SK-N-MC (cell line): ENCODE results near the gene FMNL3.

Source experiments
- DNase-seq: peaks from one replicate; pipeline ENCODE4 v3.0.0-alpha.2; 2011; ENCODE audit warnings: low read depth, low spot score
- H3K27ac ChIP-seq: fragments of 200-600 bp; sonication (generic); 2 replicates; pipeline ENCODE4 v1.5.1; 2016; ENCODE audit warnings: mixed run types
- H3K36me3 ChIP-seq: fragments of 200-600 bp; sonication (generic); 2 replicates; pipeline ENCODE4 v1.6.1; 2017; ENCODE audit warnings: antibody characterized with exemption, low read length, mixed read lengths; ENCODE audit not compliant: insufficient read depth
- H3K4me3 ChIP-seq: fragments of 200-600 bp; sonication (generic); 2 replicates; pipeline ENCODE4 v1.5.1; 2016
- H3K9ac ChIP-seq: fragments of 200-600 bp; sonication (generic); 2 replicates; pipeline ENCODE4 v1.8.0; 2017; ENCODE audit warnings: mixed run types, mixed read lengths; ENCODE audit not compliant: insufficient read length
- H3K9me3 ChIP-seq: fragments of 200-600 bp; sonication (generic); 2 replicates; pipeline ENCODE4 v1.6.1; 2017; ENCODE audit warnings: low read depth, mild to moderate bottlenecking, antibody characterized with exemption, low read length, moderate library complexity, mixed read lengths
- EZH2 ChIP-seq: fragments of 200-600 bp; sonication (generic); IDR thresholded peaks from one replicate; pipeline ENCODE4 v1.6.1; 2017; ENCODE audit warnings: antibody characterized with exemption
- FOXP2 ChIP-seq: optimal IDR thresholded peaks from 2 replicates; pipeline ENCODE3; 2011; ENCODE audit warnings: mild to moderate bottlenecking, moderate library complexity; ENCODE audit not compliant: insufficient read depth; ENCODE audit errors: extremely low read length, control extremely low read depth
- POLR2AphosphoS5 ChIP-seq: IDR thresholded peaks from 2 replicates; pipeline ENCODE4 v1.6.1; 2012; ENCODE audit warnings: mild to moderate bottlenecking, low read depth, low read length, borderline replicate concordance

The FMNL3 gene

DNA sequence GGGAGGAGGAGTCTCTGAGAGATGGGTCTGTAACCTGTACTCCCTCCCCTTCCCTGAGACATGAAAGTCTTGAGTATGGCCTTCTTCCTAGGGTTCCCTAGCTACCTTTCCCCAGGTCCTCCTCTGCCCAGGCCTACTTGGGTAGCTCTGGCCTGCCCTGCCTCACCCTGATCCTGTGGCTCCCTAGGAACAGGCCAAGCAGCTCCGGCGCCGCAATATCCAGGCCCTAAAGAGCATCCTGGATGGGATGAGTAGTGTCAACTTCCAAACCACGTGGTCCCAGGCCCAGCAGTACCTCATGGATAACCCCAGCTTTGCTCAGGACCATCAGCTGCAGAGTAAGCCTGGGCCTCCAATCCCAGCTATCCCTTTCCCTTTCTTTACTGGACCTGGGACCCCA is 71.5 kb downstream of the FMNL3 start:
- no peak for DNase-seq
- no peak overlapping the region for H3K9ac ChIP-seq
- no peak overlapping the region for H3K4me3 ChIP-seq
- no peak overlapping the region for H3K27ac ChIP-seq
- no peak for TF ChIP-seq FOXP2
- TF ChIP-seq EZH2, result no peak
- no peak for TF ChIP-seq POLR2AphosphoS5
- H3K36me3 ChIP-seq, result no peaks in the 10 kb centered on the region
- no peaks in the 10 kb centered on the region for H3K9me3 ChIP-seq

DNA sequence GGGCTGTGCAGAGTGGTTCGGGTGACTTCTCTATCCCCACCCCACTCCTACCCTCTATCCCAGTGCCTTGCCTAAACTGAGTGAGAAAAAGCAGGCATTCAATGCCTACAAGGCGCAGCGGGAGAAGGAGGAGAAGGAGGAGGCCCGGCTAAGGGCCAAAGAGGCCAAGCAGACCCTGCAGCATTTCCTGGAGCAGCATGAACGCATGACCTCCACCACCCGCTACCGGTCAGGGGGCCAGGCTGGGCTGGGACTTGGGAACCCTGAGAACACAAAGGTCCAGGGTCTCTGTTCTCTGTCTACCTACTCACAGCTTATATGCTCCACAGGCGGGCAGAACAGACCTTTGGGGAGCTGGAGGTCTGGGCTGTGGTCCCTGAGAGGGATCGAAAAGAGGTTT is 72.2 kb downstream of the FMNL3 start:
- Histone ChIP-seq H3K9ac (no peak overlapping the region), H3K27ac (no peak overlapping the region), H3K36me3 (no peaks in the 10 kb centered on the region), H3K9me3 (no peaks in the 10 kb centered on the region), H3K4me3 (no peak overlapping the region)
- no peak for TF ChIP-seq EZH2
- no peak for TF ChIP-seq POLR2AphosphoS5
- no peak for TF ChIP-seq FOXP2
- no peak for DNase-seq

DNA sequence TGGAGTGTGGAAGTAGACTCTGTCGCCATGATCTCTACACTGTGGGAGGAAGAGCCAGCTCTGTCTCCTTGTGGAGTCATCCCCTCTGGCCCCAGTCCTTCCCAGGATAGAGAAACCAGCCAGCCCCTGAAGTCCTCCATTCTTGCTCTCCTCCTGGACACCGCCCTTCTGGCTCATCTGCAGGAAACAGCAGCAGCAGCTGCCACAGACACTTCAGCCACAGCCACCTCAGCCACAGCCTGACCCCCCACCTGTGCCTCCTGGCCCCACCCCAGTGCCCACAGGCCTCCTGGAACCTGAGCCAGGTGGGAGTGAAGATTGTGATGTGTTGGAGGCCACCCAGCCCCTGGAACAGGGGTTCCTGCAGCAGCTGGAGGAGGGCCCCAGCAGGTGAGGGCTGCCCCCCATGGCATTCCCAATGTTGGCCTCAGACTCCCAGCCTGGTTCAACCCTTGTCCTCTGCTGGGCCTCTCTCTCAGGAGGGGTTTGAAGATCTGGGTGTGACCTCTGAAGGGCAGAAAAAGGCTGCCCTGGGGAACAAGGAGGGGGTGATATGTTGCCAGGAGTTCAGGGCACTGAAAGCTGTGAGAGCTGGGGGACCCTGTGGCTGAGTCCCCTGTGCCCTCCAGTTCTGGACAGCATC is 73.4 kb downstream of the FMNL3 start:
- no peak for TF ChIP-seq POLR2AphosphoS5
- TF ChIP-seq EZH2, result no peak
- TF ChIP-seq FOXP2, result no peak
- Histone ChIP-seq H3K4me3 (no peak overlapping the region), H3K9ac (no peak overlapping the region), H3K27ac (no peak overlapping the region), H3K36me3 (no peaks in the 10 kb centered on the region), H3K9me3 (no peaks in the 10 kb centered on the region)
- no peak for DNase-seq

DNA sequence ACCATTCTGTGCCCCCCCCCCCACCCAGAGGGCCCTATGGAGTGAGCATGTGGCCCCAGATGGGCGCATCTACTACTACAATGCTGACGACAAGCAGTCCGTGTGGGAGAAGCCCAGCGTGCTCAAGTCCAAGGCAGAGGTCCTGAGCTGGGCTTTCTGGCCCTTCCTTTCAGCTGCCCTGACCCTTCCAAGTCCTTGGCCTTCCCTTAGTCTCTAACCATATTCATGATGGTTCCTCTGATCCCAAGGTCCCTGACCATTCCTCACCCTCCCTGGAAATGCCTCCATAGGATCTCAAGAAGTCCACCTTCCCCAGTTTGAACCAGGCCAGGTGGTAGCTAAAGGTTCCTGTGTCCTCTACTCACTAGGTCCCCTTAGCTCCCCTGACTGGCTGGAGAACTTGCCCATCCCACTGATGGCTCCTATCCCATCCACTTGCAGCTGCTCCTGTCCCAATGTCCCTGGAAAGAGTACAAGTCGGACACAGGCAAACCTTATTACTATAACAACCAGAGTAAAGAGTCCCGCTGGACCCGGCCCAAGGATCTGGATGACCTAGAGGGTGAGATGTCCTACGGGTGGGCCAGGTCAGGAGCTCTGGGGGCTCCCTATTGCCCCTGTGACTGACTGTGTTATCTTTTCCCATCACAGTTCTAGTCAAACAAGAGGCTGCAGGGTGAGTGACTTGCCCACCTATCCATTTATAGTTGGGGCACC is 74.1 kb downstream of the FMNL3 start:
- no peaks in the 10 kb centered on the region for H3K36me3 ChIP-seq
- H3K9ac ChIP-seq, result no peak overlapping the region
- H3K27ac ChIP-seq, result no peak overlapping the region
- H3K9me3 ChIP-seq, result no peaks in the 10 kb centered on the region
- H3K4me3 ChIP-seq, result no peak overlapping the region
- DNase-seq, result no peak
- TF ChIP-seq EZH2 (no peak), FOXP2 (no peak), POLR2AphosphoS5 (no peak)

DNA sequence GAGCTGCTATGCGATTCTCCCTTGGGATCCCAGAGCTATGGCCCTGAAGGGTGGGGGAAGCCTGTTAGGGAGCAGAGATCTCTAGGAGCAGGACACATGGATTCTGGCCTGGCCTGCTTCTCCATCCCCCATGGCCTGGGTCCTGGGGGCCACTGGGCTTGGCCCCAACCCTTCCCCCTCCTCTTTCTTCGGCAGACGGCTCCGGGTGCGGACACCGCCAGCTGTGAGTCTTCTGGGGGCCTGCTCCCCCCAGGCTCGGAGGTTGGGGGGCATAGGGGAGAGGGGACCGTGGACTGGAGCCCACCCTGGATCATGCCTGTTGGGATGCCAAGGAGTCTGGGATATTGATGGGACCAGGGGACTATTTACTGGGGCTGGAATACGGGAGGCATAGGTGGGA is 74.8 kb downstream of the FMNL3 start:
- Histone ChIP-seq H3K9ac (no peak overlapping the region), H3K4me3 (no peak overlapping the region), H3K36me3 (no peaks in the 10 kb centered on the region), H3K9me3 (no peaks in the 10 kb centered on the region), H3K27ac (no peak overlapping the region)
- no peak for DNase-seq
- TF ChIP-seq FOXP2 (no peak), EZH2 (no peak), POLR2AphosphoS5 (no peak)

DNA sequence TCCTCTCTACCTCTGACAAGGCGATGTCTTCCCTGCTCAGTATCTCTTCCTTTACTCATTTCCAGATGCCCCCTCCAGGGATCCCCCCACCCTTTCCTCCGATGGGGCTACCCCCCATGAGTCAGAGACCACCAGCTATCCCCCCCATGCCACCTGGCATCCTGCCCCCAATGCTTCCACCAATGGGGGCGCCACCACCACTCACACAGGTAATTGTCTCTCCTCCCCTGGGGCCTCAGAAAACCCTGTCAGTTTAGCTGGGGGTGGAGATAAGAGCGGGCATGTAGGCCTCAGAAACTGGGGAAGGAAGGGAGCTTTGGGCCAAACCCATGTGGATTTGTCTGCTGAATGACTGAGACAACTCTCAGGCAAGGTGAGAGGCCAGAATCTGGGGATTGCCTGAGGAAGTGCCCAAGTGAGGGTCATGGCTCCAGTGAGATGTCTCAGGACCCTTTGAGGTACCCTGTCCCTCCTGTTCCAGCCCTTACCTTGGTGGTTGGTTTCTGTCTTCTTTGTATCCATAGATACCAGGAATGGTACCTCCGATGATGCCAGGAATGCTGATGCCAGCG is 75.8 kb downstream of the FMNL3 start:
- Histone ChIP-seq H3K9ac (no peak overlapping the region), H3K27ac (no peak overlapping the region), H3K4me3 (no peak overlapping the region), H3K36me3 (no peaks in the 10 kb centered on the region), H3K9me3 (no peaks in the 10 kb centered on the region)
- TF ChIP-seq POLR2AphosphoS5 (no peak), EZH2 (no peak), FOXP2 (no peak)
- no peak for DNase-seq

DNA sequence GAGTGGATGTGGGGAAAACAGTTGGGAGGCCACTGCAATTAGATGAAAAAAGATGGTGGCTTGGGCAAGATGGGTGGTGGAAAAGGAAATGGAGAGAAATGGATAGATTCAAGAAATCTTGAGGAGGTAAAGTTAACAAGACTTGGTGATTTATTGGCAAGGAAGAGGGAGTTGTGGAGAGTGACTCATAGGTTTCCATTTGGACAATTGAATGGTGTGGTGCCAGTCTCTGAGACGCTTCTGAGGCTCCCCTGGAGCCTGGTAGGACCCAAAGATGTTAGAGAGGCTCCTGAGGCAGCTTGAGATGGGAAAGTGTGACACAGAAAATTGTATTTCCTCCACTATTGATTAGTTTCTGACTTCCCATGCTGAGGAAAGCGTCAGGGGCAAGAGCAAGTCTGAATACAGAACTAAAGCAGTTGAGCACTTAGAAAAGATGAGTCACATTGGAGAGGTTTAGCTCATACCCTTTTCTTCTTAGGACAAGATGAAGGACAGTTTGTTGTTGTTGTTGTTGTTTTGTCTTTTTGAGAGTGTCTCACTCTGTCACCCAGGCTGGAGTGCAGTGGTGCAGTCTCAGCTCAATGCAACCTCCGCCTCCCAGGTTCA is 79.3 kb downstream of the FMNL3 start:
- Histone ChIP-seq H3K9me3 (no peaks in the 10 kb centered on the region), H3K36me3 (no peaks in the 10 kb centered on the region), H3K27ac (no peak overlapping the region), H3K9ac (no peak overlapping the region), H3K4me3 (no peak overlapping the region)
- DNase-seq, result no peak
- TF ChIP-seq EZH2 (no peak), POLR2AphosphoS5 (no peak), FOXP2 (no peak)

DNA sequence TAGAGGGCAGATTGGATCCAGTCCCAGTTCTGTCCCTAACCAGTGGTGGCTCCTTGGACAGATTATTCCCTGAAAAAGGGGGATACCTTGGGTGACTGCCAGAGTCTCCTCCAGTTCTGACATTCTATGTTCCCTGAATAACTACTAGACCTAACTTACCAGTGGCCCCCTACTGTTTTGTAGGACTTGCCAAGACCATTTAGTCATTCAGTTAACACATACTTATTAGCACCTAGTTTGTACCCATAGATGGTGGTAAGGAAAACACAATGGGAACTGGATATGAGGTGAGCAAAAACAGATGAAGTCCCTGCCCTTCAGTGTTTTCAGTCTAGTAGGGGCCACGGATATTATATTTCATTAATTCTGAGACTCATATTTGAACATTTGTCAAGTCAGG is 80.4 kb downstream of the FMNL3 start:
- no peak for TF ChIP-seq EZH2
- no peak for TF ChIP-seq FOXP2
- TF ChIP-seq POLR2AphosphoS5, result no peak
- Histone ChIP-seq H3K9ac (no peak overlapping the region), H3K9me3 (no peaks in the 10 kb centered on the region), H3K27ac (no peak overlapping the region), H3K36me3 (no peaks in the 10 kb centered on the region), H3K4me3 (no peak overlapping the region)
- no peak for DNase-seq
